ENCODE data around the gene MLLT11.

The MLLT11 gene

GRCh38 chr1:151060007-151060656 is at the start of gene MLLT11:
MLLT11 (plus strand) TSS chr1:151060397; CDS start chr1:151067225, 6,828 bp downstream.
- peak within 1 kb of the TSS; percentile 81 to 100 (median 96) for H3K27ac ChIP-seq
- H3K4me3 ChIP-seq = peak within 1 kb of the TSS; percentile 65 to 86 (median 80)

- no peak overlapping the region for H3K4me3 ChIP-seq
- H3K27ac ChIP-seq = peak overlapping the region in 1 of 21 experiments; percentile 19
These were observed 48.9 kb upstream of the MLLT11 start for GRCh38 chr1:151011154-151011850.

GRCh38 chr1:151012684-151013471 is 47.3 kb upstream of the MLLT11 start:
- no peak overlapping the region for H3K27ac ChIP-seq
- no peak overlapping the region for H3K4me3 ChIP-seq

GRCh38 chr1:151013518-151013917 is 46.7 kb upstream of the MLLT11 start:
- Histone ChIP-seq H3K27ac (no peak overlapping the region), H3K4me3 (no peak overlapping the region)

GRCh38 chr1:151024540-151025146 is 35.6 kb upstream of the MLLT11 start:
- Histone ChIP-seq H3K27ac (peak overlapping the region in 1 of 21 experiments; percentile 8), H3K4me3 (no peak overlapping the region)

- no peak overlapping the region for H3K27ac ChIP-seq
- no peak overlapping the region for H3K4me3 ChIP-seq
These were observed 33.7 kb upstream of the MLLT11 start for GRCh38 chr1:151026460-151026859.

GRCh38 chr1:151032164-151032563 is 28.0 kb upstream of the MLLT11 start:
- no peak overlapping the region for H3K4me3 ChIP-seq
- H3K27ac ChIP-seq = no peak overlapping the region

- no peak overlapping the region for H3K4me3 ChIP-seq
- peak overlapping the region in 10 of 21 experiments; percentile 35 to 81 (median 66) for H3K27ac ChIP-seq
These were observed 25.0 kb upstream of the MLLT11 start for GRCh38 chr1:151035167-151035566.

- Histone ChIP-seq H3K27ac (peak within 1 kb of the TSS in 18 of 21 experiments; percentile 27 to 86 (median 64)), H3K4me3 (peak within 1 kb of the TSS in 5 of 7 experiments; percentile 15 to 35 (median 21))
These were observed 23.8 kb upstream of the MLLT11 start, which contains the start of gene BNIPL for GRCh38 chr1:151036356-151036755. BNIPL (plus strand) TSS chr1:151036586; CDS start chr1:151036726, 140 bp downstream.

- Histone ChIP-seq H3K27ac (peak overlapping the region in 18 of 21 experiments; percentile 21 to 86 (median 64)), H3K4me3 (peak overlapping the region in 5 of 7 experiments; percentile 15 to 35 (median 21))
These were observed 23.2 kb upstream of the MLLT11 start for GRCh38 chr1:151037032-151037431.

- Histone ChIP-seq H3K27ac (no peak overlapping the region), H3K4me3 (no peak overlapping the region)
These were observed 20.7 kb upstream of the MLLT11 start for GRCh38 chr1:151039521-151039920.

- Histone ChIP-seq H3K4me3 (no peak overlapping the region), H3K27ac (no peak overlapping the region)
These were observed 17.0 kb upstream of the MLLT11 start for GRCh38 chr1:151043163-151043562.

GRCh38 chr1:151047591-151047924 is 12.6 kb upstream of the MLLT11 start, which contains the start of gene C1orf56:
C1orf56 (plus strand) TSS chr1:151047751; CDS start chr1:151047848, 97 bp downstream.
- Histone ChIP-seq H3K4me3 (peak within 1 kb of the TSS; percentile 47 to 82 (median 71)), H3K27ac (peak within 1 kb of the TSS; percentile 40 to 92 (median 85))

- H3K27ac ChIP-seq = peak overlapping the region; percentile 40 to 92 (median 85)
- H3K4me3 ChIP-seq = peak overlapping the region; percentile 47 to 82 (median 71)
These were observed 12.1 kb upstream of the MLLT11 start for GRCh38 chr1:151047925-151048644.

GRCh38 chr1:151048645-151049032 is 11.6 kb upstream of the MLLT11 start:
- H3K4me3 ChIP-seq = peak overlapping the region; percentile 47 to 82 (median 71)
- H3K27ac ChIP-seq = peak overlapping the region in 19 of 21 experiments; percentile 24 to 92 (median 85)

GRCh38 chr1:151049458-151049857 is 10.7 kb upstream of the MLLT11 start:
- H3K4me3 ChIP-seq = no peak overlapping the region
- peak overlapping the region in 3 of 21 experiments; percentile 24 to 91 (median 89) for H3K27ac ChIP-seq

- H3K27ac ChIP-seq = peak overlapping the region in 1 of 21 experiments; percentile 24
- H3K4me3 ChIP-seq = no peak overlapping the region
These were observed 10.0 kb upstream of the MLLT11 start for GRCh38 chr1:151050051-151050688.

GRCh38 chr1:151051356-151052009 is 8.7 kb upstream of the MLLT11 start:
- Histone ChIP-seq H3K27ac (peak overlapping the region in 2 of 21 experiments; percentile 27 to 51), H3K4me3 (no peak overlapping the region)

All from skin epidermis (tissue), 12 donors.